ENCODE data around the gene GRXCR1.

DNA sequence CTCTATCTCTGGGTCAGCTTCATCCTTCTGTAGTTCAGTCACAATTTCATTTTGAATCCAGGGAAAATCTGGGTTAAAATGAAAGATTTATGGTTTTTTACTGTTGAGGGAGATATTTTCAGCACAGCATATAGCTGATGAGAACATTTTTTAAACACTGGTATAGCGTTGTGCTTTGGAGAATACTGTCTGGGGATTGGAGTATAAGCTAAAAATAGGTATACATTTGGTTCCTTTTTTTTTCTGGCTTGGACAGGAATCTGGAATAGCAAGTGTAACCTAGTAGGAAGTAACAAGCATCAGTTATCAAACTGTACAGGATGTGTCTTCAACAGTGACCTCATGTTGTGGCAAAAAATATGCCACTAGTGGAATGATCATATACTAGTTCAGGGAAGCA is 149.1 kb downstream of the GRXCR1 start:
- TF ChIP-seq, protein P1, sequence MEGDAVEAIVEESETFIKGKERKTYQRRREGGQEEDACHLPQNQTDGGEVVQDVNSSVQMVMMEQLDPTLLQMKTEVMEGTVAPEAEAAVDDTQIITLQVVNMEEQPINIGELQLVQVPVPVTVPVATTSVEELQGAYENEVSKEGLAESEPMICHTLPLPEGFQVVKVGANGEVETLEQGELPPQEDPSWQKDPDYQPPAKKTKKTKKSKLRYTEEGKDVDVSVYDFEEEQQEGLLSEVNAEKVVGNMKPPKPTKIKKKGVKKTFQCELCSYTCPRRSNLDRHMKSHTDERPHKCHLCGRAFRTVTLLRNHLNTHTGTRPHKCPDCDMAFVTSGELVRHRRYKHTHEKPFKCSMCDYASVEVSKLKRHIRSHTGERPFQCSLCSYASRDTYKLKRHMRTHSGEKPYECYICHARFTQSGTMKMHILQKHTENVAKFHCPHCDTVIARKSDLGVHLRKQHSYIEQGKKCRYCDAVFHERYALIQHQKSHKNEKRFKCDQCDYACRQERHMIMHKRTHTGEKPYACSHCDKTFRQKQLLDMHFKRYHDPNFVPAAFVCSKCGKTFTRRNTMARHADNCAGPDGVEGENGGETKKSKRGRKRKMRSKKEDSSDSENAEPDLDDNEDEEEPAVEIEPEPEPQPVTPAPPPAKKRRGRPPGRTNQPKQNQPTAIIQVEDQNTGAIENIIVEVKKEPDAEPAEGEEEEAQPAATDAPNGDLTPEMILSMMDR (IDR thresholded peaks at IDR 0.05): no peak
- TF ChIP-seq POLR2A (IDR thresholded peaks at IDR 0.05): no peak

All from Peyer's patch (tissue), 4 donors.